GM18873 (cell line): ENCODE data around the gene PGA3.
A peak's percentile ranks its signal among the peaks of the same experiment; 100 is the strongest.
"Not testable (repeated sequence)": the region's sequence is repeated elsewhere in the genome, so short reads cannot be mapped to it uniquely, and the experiment has no call there.

Source experiments
- ATAC-seq: cut with Tn5 transposase; IDR thresholded peaks from one replicate; pipeline ENCODE4 v1.9.1; 2021; ENCODE audit warnings: mild to moderate bottlenecking, moderate library complexity, moderate number of reproducible peaks; ENCODE audit not compliant: unreplicated experiment, low FRiP score

PGA3 gene

GRCh38 chr11:61202950-61203746 is at the start of gene PGA3:
PGA3 (plus strand) TSS chr11:61203515; CDS start chr11:61203565, 50 bp downstream.
- not testable (repeated sequence) for ATAC-seq

GRCh38 chr11:61153593-61154095 is 49.7 kb upstream of the PGA3 start:
- no peak for ATAC-seq

GRCh38 chr11:61154528-61154927 is 48.8 kb upstream of the PGA3 start:
- no peak for ATAC-seq

GRCh38 chr11:61155312-61155711 is 48.0 kb upstream of the PGA3 start:
- no peak for ATAC-seq

GRCh38 chr11:61155741-61156140 is 47.6 kb upstream of the PGA3 start:
- no peak for ATAC-seq

GRCh38 chr11:61157743-61158142 is 45.6 kb upstream of the PGA3 start:
- ATAC-seq = no peak

- no peak for ATAC-seq
Measured at GRCh38 chr11:61158691-61159381, 44.5 kb upstream of the PGA3 start.

- ATAC-seq = no peak
Measured at GRCh38 chr11:61160487-61161189, 42.7 kb upstream of the PGA3 start.

- peak; percentile 62 for ATAC-seq
Measured at GRCh38 chr11:61161190-61162091, 41.9 kb upstream of the PGA3 start, which contains the start of gene VPS37C. VPS37C (minus strand) TSS chr11:61161426; CDS start chr11:61138829, 22,597 bp downstream.

- no peak for ATAC-seq
Measured at GRCh38 chr11:61162092-61162941, 41.0 kb upstream of the PGA3 start.

GRCh38 chr11:61163021-61163420 is 40.3 kb upstream of the PGA3 start:
- no peak for ATAC-seq

- ATAC-seq = no peak
Measured at GRCh38 chr11:61163714-61164605, 39.4 kb upstream of the PGA3 start.

- ATAC-seq = no peak
Measured at GRCh38 chr11:61164606-61165424, 38.5 kb upstream of the PGA3 start.

GRCh38 chr11:61165785-61166184 is 37.5 kb upstream of the PGA3 start:
- ATAC-seq = not testable (repeated sequence)

GRCh38 chr11:61166331-61166730 is 37.0 kb upstream of the PGA3 start:
- not testable (repeated sequence) for ATAC-seq

- ATAC-seq = no peak
Measured at GRCh38 chr11:61168042-61168688, 35.1 kb upstream of the PGA3 start.

- ATAC-seq = no peak
Measured at GRCh38 chr11:61168800-61169199, 34.5 kb upstream of the PGA3 start.
